SU-DHL-6 (cell line): ENCODE data around the gene RHAG.
"Not testable (repeated sequence)": the region's sequence is repeated elsewhere in the genome, so short reads cannot be mapped to it uniquely, and the experiment has no call there.

Experiments used
- H2AFZ ChIP-seq: fragments of 200-600 bp; sonication (generic); 2 replicates; pipeline ENCODE4 v1.6.1; 2014; ENCODE audit warnings: low read depth, mild to moderate bottlenecking, moderate library complexity, mixed read lengths, antibody characterized with exemption, low read length; ENCODE audit not compliant: severe bottlenecking
- H3F3A ChIP-seq: fragments of 200-600 bp; shearing (Covaris generic); 2 replicates; pipeline ENCODE4 v1.6.0; 2016; ENCODE audit warnings: antibody characterized with exemption, mild to moderate bottlenecking; ENCODE audit not compliant: insufficient read depth
- H3K27ac ChIP-seq: fragments of 200-600 bp; sonication (generic); 2 replicates; pipeline ENCODE4 v1.5.1; 2016; ENCODE audit warnings: low read depth, mild to moderate bottlenecking, low read length, moderate library complexity, mixed read lengths
- H3K27me3 ChIP-seq: fragments of 200-600 bp; sonication (generic), shearing (Covaris generic); 2 replicates; pipeline ENCODE4 v1.6.0; 2014; ENCODE audit warnings: mild to moderate bottlenecking, low read length
- H3K36me3 ChIP-seq: fragments of 200-600 bp; sonication (generic); 2 replicates; pipeline ENCODE4 v1.6.1; 2014; ENCODE audit warnings: mild to moderate bottlenecking, low read length, mixed read lengths
- H3K4me2 ChIP-seq: fragments of 300-600, 200-600 bp; shearing (Covaris generic), sonication (generic); 2 replicates; pipeline ENCODE4 v1.6.0; 2014; ENCODE audit warnings: low read length, low read depth, mild to moderate bottlenecking; ENCODE audit not compliant: poor library complexity, severe bottlenecking
- H3K4me3 ChIP-seq: fragments of 200-600 bp; sonication (generic); 2 replicates; pipeline ENCODE4 v1.5.1; 2014; ENCODE audit warnings: antibody characterized with exemption, low read length, mild to moderate bottlenecking, mixed read lengths; ENCODE audit not compliant: insufficient read depth, poor library complexity, severe bottlenecking
- H3K79me2 ChIP-seq: fragments of 200-600 bp; sonication (generic); 2 replicates; pipeline ENCODE4 v1.6.1; 2014; ENCODE audit warnings: mild to moderate bottlenecking, low read length, moderate library complexity; ENCODE audit not compliant: insufficient read depth
- H3K9ac ChIP-seq: fragments of 200-600 bp; sonication (generic); 2 replicates; pipeline ENCODE4 v1.7.0; 2014; ENCODE audit warnings: mild to moderate bottlenecking, low read length
- H3K9me2 ChIP-seq: fragments of 200-600 bp; sonication (generic); replicated peaks from 2 replicates; pipeline ENCODE4 v1.6.1; 2014; ENCODE audit warnings: low read length; ENCODE audit not compliant: insufficient read depth
- H3K9me3 ChIP-seq: fragments of 200-600 bp; sonication (generic); 2 replicates; pipeline ENCODE4 v1.6.1; 2014; ENCODE audit warnings: low read length, mixed read lengths; ENCODE audit not compliant: insufficient read depth
- H4K20me1 ChIP-seq: fragments of 200-600 bp; sonication (generic); 2 replicates; pipeline ENCODE4 v1.6.1; 2014; ENCODE audit warnings: low read depth, mild to moderate bottlenecking, antibody characterized with exemption, low read length, moderate library complexity, mixed read lengths
- EZH2phosphoT487 ChIP-seq: fragments of 200-600 bp; sonication (generic), shearing (Covaris generic); conservative IDR thresholded peaks from 2 replicates; pipeline ENCODE4 v1.6.1; 2018; ENCODE audit warnings: mild to moderate bottlenecking, antibody characterized with exemption, low read length, moderate library complexity, mixed read lengths
- TF ChIP-seq, protein P1 (sequence below): fragments of 200-600 bp; sonication (generic); IDR thresholded peaks from one replicate; pipeline ENCODE4 v1.5.1; 2017; ENCODE audit warnings: antibody characterized with exemption, mild to moderate bottlenecking, low read length, moderate library complexity; ENCODE audit not compliant: insufficient read depth, poor library complexity, severe bottlenecking

RHAG gene

DNA sequence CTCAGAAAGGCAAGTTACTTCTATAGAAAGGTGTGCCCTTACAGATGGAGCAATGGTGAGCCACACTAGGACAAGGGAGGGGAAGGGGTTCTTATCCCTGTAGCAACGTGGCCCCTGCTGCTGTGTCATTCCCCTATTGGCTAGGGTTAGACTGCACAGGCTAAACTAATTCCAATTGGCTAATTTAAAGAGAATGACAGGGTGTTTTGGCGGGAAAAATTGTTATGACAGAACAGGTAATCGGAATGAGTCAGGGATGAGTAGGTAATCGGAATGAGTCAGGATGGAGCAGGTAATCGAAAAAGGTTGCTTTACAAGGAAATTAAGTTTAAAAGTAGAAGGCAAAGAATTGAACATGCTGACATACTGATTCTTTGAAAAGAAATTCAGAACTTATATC lies 49.4 kb downstream of the RHAG start:
- H4K20me1 ChIP-seq, H3K9me2 ChIP-seq, H3K9me3 ChIP-seq, H3K27me3 ChIP-seq, H3K4me3 ChIP-seq, H3K79me2 ChIP-seq, H3K27ac ChIP-seq, H3K9ac ChIP-seq, H3K4me2 ChIP-seq, H3F3A ChIP-seq, H2AFZ ChIP-seq, H3K36me3 ChIP-seq: not testable (repeated sequence)

DNA sequence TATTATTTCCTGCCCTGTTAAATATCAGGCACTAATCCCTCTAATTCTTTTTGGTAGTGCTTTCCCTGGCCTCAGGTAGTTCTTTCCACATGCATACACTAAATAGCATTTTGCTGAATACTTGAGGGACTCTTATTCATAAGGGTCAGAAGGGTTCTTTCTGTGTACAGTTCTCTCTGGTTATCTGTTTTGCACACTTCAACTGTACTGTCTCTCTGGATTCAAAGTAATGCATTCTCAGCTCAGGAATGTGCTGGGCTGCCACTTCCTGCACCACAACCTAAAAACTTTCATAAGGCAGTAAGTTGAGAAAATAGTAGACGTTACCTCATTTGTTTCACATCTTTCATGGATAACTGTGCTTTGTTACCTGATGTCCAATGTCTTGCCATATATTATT lies 54.1 kb downstream of the RHAG start:
- H3K36me3 ChIP-seq, result no peaks in the 10 kb centered on the region
- no peak for TF ChIP-seq EZH2phosphoT487
- TF ChIP-seq, protein P1, sequence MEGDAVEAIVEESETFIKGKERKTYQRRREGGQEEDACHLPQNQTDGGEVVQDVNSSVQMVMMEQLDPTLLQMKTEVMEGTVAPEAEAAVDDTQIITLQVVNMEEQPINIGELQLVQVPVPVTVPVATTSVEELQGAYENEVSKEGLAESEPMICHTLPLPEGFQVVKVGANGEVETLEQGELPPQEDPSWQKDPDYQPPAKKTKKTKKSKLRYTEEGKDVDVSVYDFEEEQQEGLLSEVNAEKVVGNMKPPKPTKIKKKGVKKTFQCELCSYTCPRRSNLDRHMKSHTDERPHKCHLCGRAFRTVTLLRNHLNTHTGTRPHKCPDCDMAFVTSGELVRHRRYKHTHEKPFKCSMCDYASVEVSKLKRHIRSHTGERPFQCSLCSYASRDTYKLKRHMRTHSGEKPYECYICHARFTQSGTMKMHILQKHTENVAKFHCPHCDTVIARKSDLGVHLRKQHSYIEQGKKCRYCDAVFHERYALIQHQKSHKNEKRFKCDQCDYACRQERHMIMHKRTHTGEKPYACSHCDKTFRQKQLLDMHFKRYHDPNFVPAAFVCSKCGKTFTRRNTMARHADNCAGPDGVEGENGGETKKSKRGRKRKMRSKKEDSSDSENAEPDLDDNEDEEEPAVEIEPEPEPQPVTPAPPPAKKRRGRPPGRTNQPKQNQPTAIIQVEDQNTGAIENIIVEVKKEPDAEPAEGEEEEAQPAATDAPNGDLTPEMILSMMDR, result no peak
- no peaks in the 10 kb centered on the region for H3K27me3 ChIP-seq
- no peak overlapping the region for H3K27ac ChIP-seq
- no peak overlapping the region for H3K4me2 ChIP-seq
- H3K79me2 ChIP-seq, result no peaks in the 10 kb centered on the region
- H2AFZ ChIP-seq, result no peak overlapping the region
- H3K4me3 ChIP-seq, result no peak overlapping the region
- no peaks in the 10 kb centered on the region for H3K9me2 ChIP-seq
- no peaks in the 10 kb centered on the region for H3F3A ChIP-seq
- no peak overlapping the region for H3K9ac ChIP-seq
- no peaks in the 10 kb centered on the region for H4K20me1 ChIP-seq
- H3K9me3 ChIP-seq, result no peaks in the 10 kb centered on the region

DNA sequence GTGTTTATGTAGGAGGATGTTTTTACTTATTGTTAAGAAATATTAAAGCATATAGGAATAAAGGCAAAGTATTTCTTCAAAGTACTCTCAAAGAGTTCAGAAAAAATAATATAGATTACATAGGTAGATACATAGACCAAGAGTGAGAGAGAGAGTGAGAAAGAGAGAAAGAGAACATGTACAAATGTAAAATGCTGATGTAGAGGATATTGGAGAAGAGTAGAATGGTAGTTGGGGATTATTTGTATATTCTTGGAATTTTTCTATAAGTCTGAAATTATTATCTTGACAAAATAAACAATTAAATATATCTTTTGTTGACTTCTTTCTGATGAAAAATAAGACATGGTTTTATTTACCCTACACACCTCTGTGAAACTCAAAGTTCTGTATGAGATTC lies 57.0 kb downstream of the RHAG start:
- H2AFZ ChIP-seq, result no peak overlapping the region
- no peak overlapping the region for H3K27ac ChIP-seq
- H3K9me3 ChIP-seq, result no peaks in the 10 kb centered on the region
- H3K4me2 ChIP-seq, result no peak overlapping the region
- H4K20me1 ChIP-seq, result no peaks in the 10 kb centered on the region
- no peak overlapping the region for H3K4me3 ChIP-seq
- H3K79me2 ChIP-seq, result no peaks in the 10 kb centered on the region
- no peaks in the 10 kb centered on the region for H3K9me2 ChIP-seq
- H3K36me3 ChIP-seq, result no peaks in the 10 kb centered on the region
- H3F3A ChIP-seq, result no peaks in the 10 kb centered on the region
- H3K9ac ChIP-seq, result no peak overlapping the region
- H3K27me3 ChIP-seq, result no peaks in the 10 kb centered on the region
- TF ChIP-seq EZH2phosphoT487, result no peak
- TF ChIP-seq, protein P1, result no peak

DNA sequence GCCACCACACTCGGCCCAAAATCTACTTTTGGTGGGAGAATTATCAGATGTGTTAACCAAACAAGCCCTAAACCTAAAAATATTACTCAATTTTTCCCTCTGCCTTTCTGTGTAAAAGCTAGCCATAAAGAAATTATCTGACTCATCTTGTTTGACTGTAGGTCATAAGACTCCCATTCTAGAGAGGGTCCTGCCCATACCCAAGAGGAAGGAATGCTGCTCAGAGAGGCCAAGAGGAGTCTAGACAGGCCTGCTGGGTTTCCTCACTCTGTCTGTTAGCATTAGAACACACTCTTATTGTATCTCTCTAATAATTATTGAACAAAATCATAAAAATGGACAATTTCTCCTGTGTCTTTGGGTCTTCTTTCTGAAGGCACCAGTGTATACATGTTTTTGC lies 60.0 kb downstream of the RHAG start:
- Histone ChIP-seq H3K27me3 (no peaks in the 10 kb centered on the region), H3K36me3 (no peaks in the 10 kb centered on the region), H4K20me1 (no peaks in the 10 kb centered on the region), H3K9ac (no peak overlapping the region), H2AFZ (no peak overlapping the region), H3F3A (no peaks in the 10 kb centered on the region), H3K9me3 (no peaks in the 10 kb centered on the region), H3K9me2 (no peaks in the 10 kb centered on the region), H3K79me2 (no peaks in the 10 kb centered on the region), H3K4me2 (no peak overlapping the region), H3K4me3 (no peak overlapping the region), H3K27ac (no peak overlapping the region)
- no peak for TF ChIP-seq EZH2phosphoT487
- TF ChIP-seq, protein P1, result no peak
